GM18951 (cell line): ENCODE measurements around the gene RASGRF2.

Source experiments
- POLR2A ChIP-seq: IDR thresholded peaks from 4 replicates; pipeline ENCODE4 v1.6.1; 2011; ENCODE audit warnings: mild to moderate bottlenecking; ENCODE audit not compliant: insufficient read length, insufficient read depth; ENCODE audit errors: extremely low read depth
- in situ Hi-C: fragments of 300-500 bp; cut with MboI; formaldehyde crosslinking; loops from one replicate; pipeline ENCODE4 v1.12.0; 2022; ENCODE audit warnings: low sequenced_read_pairs, mixed read lengths, inconsistent platforms; ENCODE audit not compliant: unreplicated experiment

Gene RASGRF2

GRCh38 chr5:80977764-80978163, 17.6 kb downstream of the RASGRF2 start:
- no peak for TF ChIP-seq POLR2A
- in situ Hi-C loops: no loop called here

GRCh38 chr5:80978772-80979317, 18.7 kb downstream of the RASGRF2 start:
- in situ Hi-C loops: no loop called here

DNA sequence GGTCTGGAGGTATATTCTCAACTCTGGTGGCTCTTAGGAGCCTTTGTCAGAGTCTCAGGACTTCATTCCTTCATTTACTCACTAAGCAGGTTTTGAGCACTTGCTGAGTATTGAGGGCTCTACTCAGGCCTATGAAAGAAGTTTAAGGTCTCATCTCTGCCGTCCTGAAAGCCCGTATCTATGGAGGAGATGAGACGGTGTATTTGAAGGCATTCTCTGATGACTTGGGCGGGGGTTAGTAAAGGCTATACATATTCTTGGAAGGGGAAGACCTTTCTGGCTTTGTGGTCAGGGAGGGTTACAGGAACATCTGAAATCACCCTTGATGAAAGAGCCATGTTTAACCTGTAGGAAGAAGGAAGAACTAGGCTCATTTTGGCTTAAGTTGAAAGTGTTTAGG, 21.9 kb downstream of the RASGRF2 start:
- in situ Hi-C loops: no loop called here
- TF ChIP-seq POLR2A: no peak

More at GRCh38 chr5:80978772-80979317, 18.7 kb downstream of the RASGRF2 start:
- no peak for TF ChIP-seq POLR2A

- no peak for TF ChIP-seq POLR2A
- in situ Hi-C loops: no loop called here
These were observed 25.6 kb downstream of the RASGRF2 start for GRCh38 chr5:80985600-80986228.

DNA sequence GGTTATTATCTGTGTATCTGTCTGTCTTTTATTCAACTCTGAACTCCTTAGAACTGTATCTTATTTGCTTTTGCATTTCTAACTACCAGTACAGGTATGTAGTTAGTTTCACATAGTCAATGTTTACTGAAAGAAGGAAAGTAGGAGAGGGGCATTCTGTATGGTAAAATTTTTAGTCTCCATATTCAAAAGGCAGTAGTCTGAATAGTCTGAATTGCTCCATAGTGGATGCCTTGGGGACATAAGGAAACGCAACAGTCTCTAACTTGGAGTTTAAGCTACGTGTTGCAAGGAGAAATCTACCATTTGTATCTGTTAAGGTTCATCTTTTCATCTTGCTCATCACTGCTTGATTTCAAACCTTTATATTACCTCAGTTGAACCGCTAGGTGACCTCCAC, 26.2 kb downstream of the RASGRF2 start:
- in situ Hi-C loops: no loop called here

GRCh38 chr5:80987078-80987766, 27.1 kb downstream of the RASGRF2 start:
- in situ Hi-C loops: no loop called here
- TF ChIP-seq POLR2A: no peak

More for the DNA sequence above, 26.2 kb downstream of the RASGRF2 start:
- TF ChIP-seq POLR2A: no peak

GRCh38 chr5:80988419-80988935, 28.3 kb downstream of the RASGRF2 start:
- no peak for TF ChIP-seq POLR2A
- in situ Hi-C loops: no loop called here

GRCh38 chr5:80989883-80990282, 29.7 kb downstream of the RASGRF2 start:
- no peak for TF ChIP-seq POLR2A
- in situ Hi-C loops: no loop called here

GRCh38 chr5:80990527-80990926, 30.4 kb downstream of the RASGRF2 start:
- TF ChIP-seq POLR2A: no peak
- in situ Hi-C loops: no loop called here

GRCh38 chr5:80990971-80991370, 30.8 kb downstream of the RASGRF2 start:
- no peak for TF ChIP-seq POLR2A
- in situ Hi-C loops: no loop called here

- in situ Hi-C loops: no loop called here
- TF ChIP-seq POLR2A: no peak
These were observed 35.7 kb downstream of the RASGRF2 start for GRCh38 chr5:80995908-80996307.

GRCh38 chr5:80998590-80998979, 38.4 kb downstream of the RASGRF2 start:
- TF ChIP-seq POLR2A: no peak
- in situ Hi-C loops: no loop called here

- no peak for TF ChIP-seq POLR2A
- in situ Hi-C loops: no loop called here
These were observed 43.7 kb downstream of the RASGRF2 start for GRCh38 chr5:81003811-81004386.
